Neural crest cell (in vitro differentiated cells): Measurements from ENCODE around the gene FGD5. TPM values are rescaled to one million over a fixed set of nuclear protein-coding genes. Genes with fewer than 3 reads are reported as not detected.

ENCODE experiments used
- DNase-seq: peaks from one replicate; pipeline ENCODE4 v3.0.0; 2021; ENCODE audit warnings: low read depth, mixed read lengths, low spot score
- H3K27ac Mint-ChIP-seq: one replicate; pipeline ENCODE4 v1.8.0; 2021; ENCODE audit warnings: mild to moderate bottlenecking, mixed read lengths; ENCODE audit not compliant: unreplicated experiment
- H3K27me3 Mint-ChIP-seq: 2 replicates; pipeline ENCODE4 v1.8.0; 2021; ENCODE audit warnings: low read depth, mild to moderate bottlenecking, mixed read lengths
- H3K36me3 Mint-ChIP-seq: 2 replicates; pipeline ENCODE4 v1.8.0; 2021; ENCODE audit warnings: low read depth, mild to moderate bottlenecking, mixed read lengths
- H3K4me1 Mint-ChIP-seq: 2 replicates; pipeline ENCODE4 v1.8.0; 2021; ENCODE audit warnings: mixed read lengths
- H3K4me3 Mint-ChIP-seq: one replicate; pipeline ENCODE4 v1.8.0; 2021; ENCODE audit warnings: mild to moderate bottlenecking, mixed read lengths
- H3K9me3 Mint-ChIP-seq: 2 replicates; pipeline ENCODE4 v1.8.0; 2021; ENCODE audit warnings: mixed read lengths
- total RNA-seq: library from RNA; stranded (reverse); gene quantifications from 2 replicates; pipeline ENCODE4 v1.2.1, GENCODE V29; 2021
- TF ChIP-seq, protein P1 (sequence below): fragments of 200-600 bp; sonication (generic); conservative IDR thresholded peaks from 2 replicates; pipeline ENCODE4 v1.5.0; 2021; ENCODE audit warnings: antibody characterized with exemption, mild to moderate bottlenecking

The FGD5 gene
- total RNA-seq, 1 donor from 2014 or later = 0.61 TPM

- Mint-ChIP-seq H3K9me3 (peaks cover 2% of the 10 kb centered on the region), H3K36me3 (no peaks in the 10 kb centered on the region)
Observed at GRCh38 chr3:14789640-14790285, 29.0 kb upstream of the FGD5 start.

DNA sequence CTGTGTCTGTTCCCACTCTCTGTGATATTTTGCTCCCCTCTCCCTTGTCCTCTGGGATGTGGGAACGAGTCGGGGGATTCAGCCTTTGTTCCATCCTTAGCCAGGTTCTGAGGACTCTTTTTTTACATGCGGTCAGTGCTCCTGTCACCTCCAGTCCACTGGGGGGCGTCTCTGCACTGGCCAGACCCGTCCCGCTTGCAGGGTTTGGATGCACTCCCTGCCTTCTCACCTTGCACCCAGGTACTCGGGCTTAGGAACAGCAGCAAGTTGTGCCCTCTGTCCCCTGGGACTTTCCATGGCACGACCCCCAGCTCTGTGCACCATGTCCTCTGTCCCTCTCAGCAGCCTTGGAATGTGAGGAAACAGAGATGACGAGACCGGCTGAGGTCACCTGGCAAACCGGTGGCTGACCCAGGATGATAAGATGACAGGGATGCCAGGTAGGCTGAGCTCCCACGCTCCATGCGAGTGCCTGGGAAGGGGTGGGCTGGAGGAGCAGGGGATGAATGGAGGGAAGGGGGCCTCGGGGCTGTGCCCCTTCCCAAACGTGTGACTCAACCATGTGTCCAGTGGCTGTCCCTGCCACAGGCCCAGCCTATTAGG, 27.3 kb upstream of the FGD5 start:
- DNase-seq = peak; percentile 68
- peaks cover 2% of the 10 kb centered on the region for H3K9me3 Mint-ChIP-seq
- peaks cover 11% of the 10 kb centered on the region for H3K4me1 Mint-ChIP-seq
- TF ChIP-seq, protein P1, sequence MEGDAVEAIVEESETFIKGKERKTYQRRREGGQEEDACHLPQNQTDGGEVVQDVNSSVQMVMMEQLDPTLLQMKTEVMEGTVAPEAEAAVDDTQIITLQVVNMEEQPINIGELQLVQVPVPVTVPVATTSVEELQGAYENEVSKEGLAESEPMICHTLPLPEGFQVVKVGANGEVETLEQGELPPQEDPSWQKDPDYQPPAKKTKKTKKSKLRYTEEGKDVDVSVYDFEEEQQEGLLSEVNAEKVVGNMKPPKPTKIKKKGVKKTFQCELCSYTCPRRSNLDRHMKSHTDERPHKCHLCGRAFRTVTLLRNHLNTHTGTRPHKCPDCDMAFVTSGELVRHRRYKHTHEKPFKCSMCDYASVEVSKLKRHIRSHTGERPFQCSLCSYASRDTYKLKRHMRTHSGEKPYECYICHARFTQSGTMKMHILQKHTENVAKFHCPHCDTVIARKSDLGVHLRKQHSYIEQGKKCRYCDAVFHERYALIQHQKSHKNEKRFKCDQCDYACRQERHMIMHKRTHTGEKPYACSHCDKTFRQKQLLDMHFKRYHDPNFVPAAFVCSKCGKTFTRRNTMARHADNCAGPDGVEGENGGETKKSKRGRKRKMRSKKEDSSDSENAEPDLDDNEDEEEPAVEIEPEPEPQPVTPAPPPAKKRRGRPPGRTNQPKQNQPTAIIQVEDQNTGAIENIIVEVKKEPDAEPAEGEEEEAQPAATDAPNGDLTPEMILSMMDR = peak; percentile 75
- H3K36me3 Mint-ChIP-seq = no peaks in the 10 kb centered on the region
- H3K27ac Mint-ChIP-seq = peak overlapping the region; percentile 91
- no peak overlapping the region for H3K4me3 Mint-ChIP-seq
- peaks cover 19% of the 10 kb centered on the region for H3K27me3 Mint-ChIP-seq

More at GRCh38 chr3:14789640-14790285, 29.0 kb upstream of the FGD5 start:
- Mint-ChIP-seq H3K27ac (no peak overlapping the region), H3K27me3 (peaks cover 16% of the 10 kb centered on the region), H3K4me3 (no peak overlapping the region), H3K4me1 (peaks cover 11% of the 10 kb centered on the region)
- no peak for DNase-seq
- TF ChIP-seq, protein P1 = no peak

DNA sequence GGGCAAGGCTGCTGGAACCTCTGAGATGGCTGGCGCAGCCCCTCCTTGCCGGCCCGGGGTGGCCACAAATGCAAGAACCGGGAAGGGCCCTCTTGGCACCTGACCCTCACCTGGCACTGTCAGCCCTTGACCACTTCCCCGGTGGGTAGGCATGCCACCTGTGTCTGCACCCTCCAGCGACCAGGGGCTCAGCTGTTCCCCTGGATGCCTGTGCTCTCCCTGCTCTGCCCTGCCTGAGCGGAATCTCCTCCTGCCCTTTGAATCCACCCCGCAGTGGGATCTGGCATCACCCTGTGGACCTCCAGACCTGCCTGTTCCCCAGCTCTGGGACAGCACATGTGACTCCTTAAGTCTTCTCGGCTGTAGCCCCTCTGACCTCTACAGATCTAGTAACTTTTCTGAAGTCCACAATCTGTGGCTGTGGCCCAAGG, 26.1 kb upstream of the FGD5 start:
- Mint-ChIP-seq H3K4me1 (peaks cover 11% of the 10 kb centered on the region), H3K27ac (no peak overlapping the region), H3K4me3 (no peak overlapping the region), H3K36me3 (no peaks in the 10 kb centered on the region), H3K27me3 (peaks cover 15% of the 10 kb centered on the region), H3K9me3 (no peaks in the 10 kb centered on the region)
- DNase-seq = no peak
- TF ChIP-seq, protein P1 = no peak

DNA sequence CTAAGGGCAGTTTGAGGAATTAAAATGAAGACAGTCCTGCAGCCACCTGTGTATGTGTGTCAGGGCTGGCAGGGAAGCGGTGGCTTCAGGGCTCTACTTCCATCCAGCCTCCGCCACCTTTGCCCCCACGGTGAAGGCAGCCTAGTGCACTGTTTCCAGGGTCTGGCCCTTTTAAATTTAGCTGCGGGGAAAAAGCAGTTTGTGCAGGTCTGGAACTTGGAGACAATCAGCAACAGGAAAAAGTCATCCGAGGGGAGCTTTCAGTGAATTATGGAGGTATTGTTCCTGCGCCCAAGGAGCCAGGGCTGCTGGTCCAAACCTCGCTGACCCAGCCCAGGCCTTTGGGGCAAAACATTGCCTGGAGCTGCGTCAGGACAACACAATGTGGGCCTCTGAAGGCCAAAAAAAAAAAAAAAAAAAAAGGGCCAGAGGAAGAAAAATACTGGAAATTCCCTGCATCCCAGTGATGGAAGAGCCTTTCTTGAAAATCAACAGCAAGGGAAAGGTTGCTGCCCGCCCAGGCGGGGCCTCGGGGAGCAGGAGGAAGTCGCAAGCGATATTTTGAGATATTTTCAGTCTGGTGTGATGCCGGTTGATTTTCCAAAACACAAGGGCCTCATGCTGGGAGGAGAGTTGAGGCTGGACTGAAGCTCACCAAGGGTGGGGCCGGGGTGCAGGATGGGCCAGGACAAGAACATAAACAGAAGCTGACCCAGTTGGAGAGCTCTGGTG, 25.5 kb upstream of the FGD5 start:
- Mint-ChIP-seq H3K4me1 (peaks cover 11% of the 10 kb centered on the region), H3K27me3 (peaks cover 15% of the 10 kb centered on the region), H3K9me3 (no peaks in the 10 kb centered on the region), H3K27ac (no peak overlapping the region), H3K4me3 (no peak overlapping the region), H3K36me3 (no peaks in the 10 kb centered on the region)
- DNase-seq = no peak
- TF ChIP-seq, protein P1 = no peak

GRCh38 chr3:14793858-14794234, 24.9 kb upstream of the FGD5 start:
- peaks cover 15% of the 10 kb centered on the region for H3K27me3 Mint-ChIP-seq
- H3K4me3 Mint-ChIP-seq = no peak overlapping the region
- H3K36me3 Mint-ChIP-seq = no peaks in the 10 kb centered on the region
- H3K27ac Mint-ChIP-seq = no peak overlapping the region
- DNase-seq = no peak
- TF ChIP-seq, protein P1 = no peak
- H3K9me3 Mint-ChIP-seq = no peaks in the 10 kb centered on the region
- H3K4me1 Mint-ChIP-seq = peaks cover 11% of the 10 kb centered on the region
